Stimulated activated naive B cell treated with anti-CD40 and anti-IgM and Interleukin-4, amounts not matched to agents 10 μg/mL and 1 μg/mL and 100 μg/mL, for 72 hours (primary cell): Measurements from ENCODE around the gene PRMT5.
"Not testable (repeated sequence)": the region's sequence is repeated elsewhere in the genome, so short reads cannot be mapped to it uniquely, and the experiment has no call there.

Experiments used
- ATAC-seq, 2 donors: fragments of 150-1000 bp; cut with Tn5 transposase; replicated peaks; 2 replicates each; pipeline ENCODE4 v1.10.0; 2021; ENCODE audit warnings: moderate library complexity in 1 of 2
- DNase-seq: peaks from one replicate; pipeline ENCODE4 v3.0.0; 2021
- H3K27ac Mint-ChIP-seq: one replicate; pipeline ENCODE4 v1.8.0; 2022; ENCODE audit warnings: mild to moderate bottlenecking, mixed read lengths
- H3K27me3 Mint-ChIP-seq, 2 donors: one replicate each; pipeline ENCODE4 v1.8.0; 2022; ENCODE audit warnings: mixed read lengths in 2 of 2
- H3K36me3 Mint-ChIP-seq, 2 donors: one replicate each; pipeline ENCODE4 v1.8.0; 2022; ENCODE audit warnings: mixed read lengths in 2 of 2, mild to moderate bottlenecking in 1 of 2
- H3K4me1 Mint-ChIP-seq, 2 donors: one replicate each; pipeline ENCODE4 v1.8.0; 2022; ENCODE audit warnings: mixed read lengths in 2 of 2, mild to moderate bottlenecking in 1 of 2
- H3K4me3 Mint-ChIP-seq, 2 donors: one replicate each; pipeline ENCODE4 v1.8.0; 2022; ENCODE audit warnings: mild to moderate bottlenecking in 2 of 2, mixed read lengths in 2 of 2, moderate library complexity in 1 of 2
- H3K9me3 Mint-ChIP-seq, 2 donors: one replicate each; pipeline ENCODE4 v1.8.0; 2022; ENCODE audit warnings: mixed read lengths in 2 of 2, mild to moderate bottlenecking in 1 of 2

PRMT5 gene

GRCh38 chr14:22929104-22929960, at the start of gene PRMT5:
Gene PRMT5 (minus strand): TSS chr14:22929376. CDS start chr14:22929361, 15 bp downstream.
- no peaks in the 10 kb centered on the region for H3K27me3 Mint-ChIP-seq
- ATAC-seq = peak; percentile 95
- no peak within 1 kb of the TSS for H3K4me3 Mint-ChIP-seq
- peaks cover 20 to 27% of the 10 kb centered on the region in 2 donors for H3K36me3 Mint-ChIP-seq
- no peak within 1 kb of the TSS for H3K27ac Mint-ChIP-seq
- peak; percentile 97 for DNase-seq
- H3K4me1 Mint-ChIP-seq = peaks cover 12 to 14% of the 10 kb centered on the region in 2 donors
- H3K9me3 Mint-ChIP-seq = no peaks in the 10 kb centered on the region

- ATAC-seq (no peak), DNase-seq (no peak)
- Mint-ChIP-seq H3K4me1 (peaks cover 0 to 9% of the 10 kb centered on the region in 2 donors), H3K4me3 (no peak overlapping the region), H3K27ac (no peak overlapping the region), H3K27me3 (peaks cover 15 to 18% of the 10 kb centered on the region in 2 donors), H3K36me3 (no peaks in the 10 kb centered on the region), H3K9me3 (no peaks in the 10 kb centered on the region)
These were observed 49.3 kb upstream of the PRMT5 start for GRCh38 chr14:22978487-22978837.

GRCh38 chr14:22977684-22978486, 48.7 kb upstream of the PRMT5 start:
- Mint-ChIP-seq H3K4me3 (no peak overlapping the region), H3K4me1 (peaks cover 0 to 9% of the 10 kb centered on the region in 2 donors), H3K27ac (no peak overlapping the region), H3K27me3 (peaks cover 15 to 18% of the 10 kb centered on the region in 2 donors), H3K36me3 (no peaks in the 10 kb centered on the region), H3K9me3 (no peaks in the 10 kb centered on the region)
- DNase-seq (no peak), ATAC-seq (no peak)

- Mint-ChIP-seq H3K4me3 (no peak overlapping the region), H3K27me3 (peaks cover 15 to 18% of the 10 kb centered on the region in 2 donors)
- ATAC-seq = no peak
These were observed 48.2 kb upstream of the PRMT5 start for GRCh38 chr14:22977434-22977683.

GRCh38 chr14:22976620-22977433, 47.7 kb upstream of the PRMT5 start:
- H3K4me3 Mint-ChIP-seq = no peak overlapping the region
- H3K9me3 Mint-ChIP-seq = no peaks in the 10 kb centered on the region
- no peak overlapping the region for H3K27ac Mint-ChIP-seq
- no peaks in the 10 kb centered on the region for H3K36me3 Mint-ChIP-seq
- DNase-seq = no peak
- peaks cover 0 to 9% of the 10 kb centered on the region in 2 donors for H3K4me1 Mint-ChIP-seq
- no peak for ATAC-seq
- H3K27me3 Mint-ChIP-seq = peaks cover 15 to 18% of the 10 kb centered on the region in 2 donors

More at GRCh38 chr14:22977434-22977683, 48.2 kb upstream of the PRMT5 start:
- H3K36me3 Mint-ChIP-seq = no peaks in the 10 kb centered on the region
- DNase-seq = no peak
- peaks cover 0 to 9% of the 10 kb centered on the region in 2 donors for H3K4me1 Mint-ChIP-seq
- H3K9me3 Mint-ChIP-seq = no peaks in the 10 kb centered on the region
- no peak overlapping the region for H3K27ac Mint-ChIP-seq

GRCh38 chr14:22974530-22975313, 45.5 kb upstream of the PRMT5 start:
- Mint-ChIP-seq H3K4me1 (peaks cover 0 to 5% of the 10 kb centered on the region in 2 donors), H3K27me3 (peaks cover 14 to 15% of the 10 kb centered on the region in 2 donors), H3K9me3 (no peaks in the 10 kb centered on the region), H3K27ac (no peak overlapping the region), H3K36me3 (no peaks in the 10 kb centered on the region), H3K4me3 (no peak overlapping the region)
- no peak for DNase-seq
- ATAC-seq = no peak

GRCh38 chr14:22973217-22974032, 44.2 kb upstream of the PRMT5 start:
- H3K27ac Mint-ChIP-seq = no peak overlapping the region
- H3K9me3 Mint-ChIP-seq = no peaks in the 10 kb centered on the region
- no peaks in the 10 kb centered on the region for H3K36me3 Mint-ChIP-seq
- peaks cover 0 to 5% of the 10 kb centered on the region in 2 donors for H3K4me1 Mint-ChIP-seq
- no peak overlapping the region for H3K4me3 Mint-ChIP-seq
- H3K27me3 Mint-ChIP-seq = peaks cover 13 to 15% of the 10 kb centered on the region in 2 donors
- peak; percentile 57 to 62 for ATAC-seq
- no peak for DNase-seq

- peaks cover 0 to 5% of the 10 kb centered on the region in 2 donors for H3K4me1 Mint-ChIP-seq
- H3K4me3 Mint-ChIP-seq = no peak overlapping the region
- DNase-seq = no peak
- H3K27me3 Mint-ChIP-seq = peaks cover 6 to 7% of the 10 kb centered on the region in 2 donors
- ATAC-seq = no peak
- H3K36me3 Mint-ChIP-seq = no peaks in the 10 kb centered on the region
- no peak overlapping the region for H3K27ac Mint-ChIP-seq
- H3K9me3 Mint-ChIP-seq = no peaks in the 10 kb centered on the region
These were observed 43.2 kb upstream of the PRMT5 start for GRCh38 chr14:22972313-22972930.

- no peaks in the 10 kb centered on the region for H3K27me3 Mint-ChIP-seq
- H3K27ac Mint-ChIP-seq = no peak overlapping the region
- H3K36me3 Mint-ChIP-seq = no peaks in the 10 kb centered on the region
- no peaks in the 10 kb centered on the region for H3K9me3 Mint-ChIP-seq
- ATAC-seq = no peak
- no peak for DNase-seq
- no peak overlapping the region for H3K4me3 Mint-ChIP-seq
- peaks cover 0 to 3% of the 10 kb centered on the region in 2 donors for H3K4me1 Mint-ChIP-seq
These were observed 42.0 kb upstream of the PRMT5 start for GRCh38 chr14:22971152-22971551.

GRCh38 chr14:22966783-22967269, 37.6 kb upstream of the PRMT5 start:
- Mint-ChIP-seq H3K27me3 (no peaks in the 10 kb centered on the region), H3K4me3 (no peak overlapping the region), H3K4me1 (no peaks in the 10 kb centered on the region), H3K27ac (no peak overlapping the region), H3K9me3 (no peaks in the 10 kb centered on the region), H3K36me3 (no peaks in the 10 kb centered on the region)
- DNase-seq = no peak
- no peak for ATAC-seq

GRCh38 chr14:22965916-22966782, 37.0 kb upstream of the PRMT5 start:
- H3K4me1 Mint-ChIP-seq, H3K9me3 Mint-ChIP-seq, ATAC-seq, H3K27me3 Mint-ChIP-seq, H3K4me3 Mint-ChIP-seq, DNase-seq, H3K36me3 Mint-ChIP-seq, H3K27ac Mint-ChIP-seq: not testable (repeated sequence)
